Stimulated activated naive CD8-positive, alpha-beta T cell treated with anti-CD3 and anti-CD28 coated beads, Interleukin-15, Interleukin-2, amounts not matched to agents 100 U/mL and 50 U/mL, for 24 hours (primary cell): ENCODE results near the gene FKRP.
"Not testable (repeated sequence)": the region's sequence is repeated elsewhere in the genome, so short reads cannot be mapped to it uniquely, and the experiment has no call there.

Source experiments
- ATAC-seq: fragments of 150-1000 bp; cut with Tn5 transposase; one replicate; pipeline ENCODE4 v1.10.0; 2021
- DNase-seq: peaks from one replicate; pipeline ENCODE4 v3.0.0; 2021

The FKRP gene

DNA sequence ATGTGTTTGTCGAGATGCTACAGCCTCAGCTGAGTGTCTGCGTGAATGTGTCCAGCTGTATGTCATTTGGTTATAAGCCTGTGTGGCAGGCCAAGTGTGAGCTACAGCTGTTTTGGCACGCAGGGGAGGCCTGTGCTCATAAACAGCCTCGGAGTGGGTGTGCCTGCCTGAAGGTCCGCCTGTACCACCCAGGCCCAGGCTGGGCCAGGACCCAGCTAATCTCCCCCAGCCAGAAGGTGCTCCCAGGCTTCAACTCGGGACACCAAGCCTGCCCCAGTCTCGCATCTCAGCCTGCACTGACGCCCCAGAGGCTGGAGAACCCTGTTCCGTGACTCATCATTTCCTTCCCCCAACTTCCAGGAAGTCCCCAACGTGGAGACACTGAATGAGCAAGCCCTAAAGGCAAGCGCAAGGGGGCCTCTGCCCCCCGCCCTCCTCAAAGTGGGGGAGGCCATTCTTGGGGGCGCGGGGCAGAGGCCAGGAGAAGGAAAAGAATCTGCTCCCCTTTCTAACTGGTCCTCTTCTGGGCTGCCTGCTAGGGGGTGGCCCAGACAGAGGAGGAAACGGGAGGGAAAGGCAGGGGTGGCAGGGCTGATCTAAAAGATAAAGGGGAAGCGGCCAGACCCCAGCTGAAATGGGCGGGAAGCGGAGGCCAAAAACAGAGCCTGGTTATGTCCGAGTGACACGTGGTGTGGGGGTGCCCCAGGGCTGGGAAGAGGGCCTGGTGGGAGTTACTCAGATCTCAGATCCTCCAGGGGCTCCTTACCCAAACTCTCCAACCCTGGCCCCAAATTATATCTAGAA, 40.6 kb downstream of the FKRP start:
- peak; percentile 65 for ATAC-seq
- DNase-seq = peak; percentile 85

DNA sequence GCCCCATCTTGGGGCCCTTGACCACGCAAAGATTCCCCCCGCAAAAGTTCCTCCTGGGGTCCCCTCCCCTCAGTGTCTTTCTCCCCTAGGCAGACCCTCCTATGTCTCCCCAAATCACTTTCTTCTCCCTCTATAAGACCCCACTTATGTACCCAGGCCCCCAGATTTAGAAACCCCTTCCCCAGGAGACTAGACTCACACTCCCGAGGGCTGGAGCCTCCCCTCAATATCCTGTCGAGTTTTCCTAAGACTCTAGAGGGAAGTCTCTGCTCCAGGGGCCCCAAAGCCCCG, 41.1 kb downstream of the FKRP start:
- ATAC-seq = no peak
- DNase-seq = no peak

- ATAC-seq = no peak
These were observed 41.7 kb downstream of the FKRP start for GRCh38 chr19:46787331-46788261.

GRCh38 chr19:46788262-46788967, 42.6 kb downstream of the FKRP start, which contains the start of gene SLC1A5:
SLC1A5 (minus strand) TSS chr19:46788594; CDS start chr19:46787965, 629 bp downstream.
- ATAC-seq (peak; percentile 79), DNase-seq (peak; percentile 99)

More at GRCh38 chr19:46787331-46788261, 41.7 kb downstream of the FKRP start:
- DNase-seq = peak; percentile 52

- ATAC-seq (no peak), DNase-seq (no peak)
These were observed 43.1 kb downstream of the FKRP start for GRCh38 chr19:46788968-46789338.

GRCh38 chr19:46789371-46789770, 43.5 kb downstream of the FKRP start:
- DNase-seq (no peak), ATAC-seq (no peak)

GRCh38 chr19:46791944-46792343, 46.1 kb downstream of the FKRP start:
- DNase-seq (no peak), ATAC-seq (no peak)

- no peak for ATAC-seq
These were observed 52.0 kb downstream of the FKRP start for GRCh38 chr19:46797881-46798280.

DNA sequence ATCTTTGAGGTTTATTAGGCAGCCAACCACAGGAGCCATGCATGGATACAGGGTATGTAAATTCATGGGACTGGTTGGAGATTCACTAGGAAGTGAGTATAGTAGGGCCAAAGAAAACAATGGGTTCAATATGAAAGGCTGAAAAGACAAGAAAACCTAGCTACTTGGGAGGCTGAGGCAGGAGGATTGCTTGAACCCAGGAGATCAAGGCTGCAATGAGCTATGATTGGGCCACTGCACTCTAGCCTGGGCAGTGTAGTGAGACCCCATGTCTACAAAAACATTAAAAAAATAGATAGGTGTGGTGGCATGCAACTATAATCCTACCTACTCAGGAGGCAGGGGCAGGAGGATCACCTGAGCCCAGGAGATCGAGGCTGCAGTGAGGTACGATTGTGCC, 52.9 kb downstream of the FKRP start:
- DNase-seq (no peak), ATAC-seq (no peak)

More at GRCh38 chr19:46797881-46798280, 52.0 kb downstream of the FKRP start:
- no peak for DNase-seq

- DNase-seq = no peak
- no peak for ATAC-seq
These were observed 56.3 kb downstream of the FKRP start for GRCh38 chr19:46802152-46802551.

DNA sequence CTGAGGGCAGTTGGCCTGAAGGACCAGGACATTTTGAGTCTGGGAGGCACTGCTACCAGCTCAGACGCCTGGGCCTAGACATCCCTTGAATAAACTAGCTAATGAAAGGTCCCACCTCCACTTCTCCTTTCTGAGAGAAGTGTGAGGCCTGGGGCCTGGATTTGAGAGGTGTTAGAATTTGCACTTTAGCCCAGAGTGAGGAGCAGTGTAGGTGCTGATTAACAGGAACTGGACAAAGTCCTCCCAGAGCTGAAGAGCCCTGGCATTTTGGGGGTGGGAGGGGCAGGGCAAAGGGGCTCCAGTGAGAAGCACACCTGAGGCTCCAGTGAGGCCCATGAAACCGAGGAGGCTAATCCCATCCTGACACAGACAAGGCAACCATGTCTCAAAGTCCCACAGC, 57.7 kb downstream of the FKRP start:
- ATAC-seq (no peak), DNase-seq (no peak)

GRCh38 chr19:46804432-46804831, 58.6 kb downstream of the FKRP start:
- DNase-seq, ATAC-seq: not testable (repeated sequence)

- ATAC-seq = no peak
- no peak for DNase-seq
These were observed 60.8 kb downstream of the FKRP start for GRCh38 chr19:46806656-46807055.
